ENCODE measurements around the gene MAP2K5. TPM values are rescaled to one million over a fixed set of nuclear protein-coding genes. Genes with fewer than 3 reads are reported as not detected.

The MAP2K5 gene
- total and polyA plus RNA-seq, 10 of the 15 experiments (the other 5 are each of a cell fraction or from before 2014, with no cell fraction given), result 1.3 to 19.4 (median 9.6) TPM

GRCh38 chr15:67542420-67543347 lies at the start of gene MAP2K5 (continued):
- TF ChIP-seq POLR2AphosphoS5 (IDR thresholded peaks at IDR 0.05; ENCODE audit: low read length) (peak; percentile 59), MXI1 (IDR thresholded peaks at IDR 0.05; ENCODE audit: low read depth, low read length) (peak; percentile 72; the same call in 1 of the 2 replicates), CREM (IDR thresholded peaks at IDR 0.05; ENCODE audit: low read depth) (peak; percentile 67; the same call in 1 of the 2 replicates), ATF2 (IDR thresholded peaks at IDR 0.05; ENCODE audit: low read length) (no peak), ATF7 (IDR thresholded peaks at IDR 0.05; ENCODE audit: low read depth) (no peak), IKZF1 (conservative IDR thresholded peaks at IDR 0.05) (peak; percentile 96), STAT3 (IDR thresholded peaks at IDR 0.05; ENCODE audit: low read depth, low read length) (no peak), REST (IDR thresholded peaks at IDR 0.05; ENCODE audit: low read depth, low read length) (no peak), RUNX3 (IDR thresholded peaks at IDR 0.05; ENCODE audit: low read length) (peak; percentile 19; the same call in 1 of the 2 replicates), PRDM15 (CRISPR knock-in tag; IDR thresholded peaks at IDR 0.05) (no peak), NFYB (IDR thresholded peaks at IDR 0.05; ENCODE audit: insufficient read depth, low read depth, low read length) (no peak), BMI1 (IDR thresholded peaks at IDR 0.05; ENCODE audit: borderline replicate concordance) (no peak), SRF (IDR thresholded peaks at IDR 0.05; ENCODE audit: low read depth in 2 of 2, low read length in 2 of 2) (no peak), ETV6 (conservative IDR thresholded peaks at IDR 0.05 in 1 of 2, IDR thresholded peaks at IDR 0.05 in 1 of 2; ENCODE audit: borderline replicate concordance in 1 of 2, low read depth in 1 of 2) (no peak), CBFB (IDR thresholded peaks at IDR 0.05; ENCODE audit: low read depth) (no peak), NR2C2 (IDR thresholded peaks at IDR 0.05; ENCODE audit: borderline replicate concordance, control insufficient read depth, insufficient read length, low read depth) (no peak), GABPA (IDR thresholded peaks at IDR 0.05; ENCODE audit: low read depth) (peak; percentile 92), HDAC6 (IDR thresholded peaks at IDR 0.05; ENCODE audit: unreplicated experiment) (peak; percentile 68)

All from GM12878 (cell line).